Measurements from ENCODE around the gene IRX6.

Gene IRX6

DNA sequence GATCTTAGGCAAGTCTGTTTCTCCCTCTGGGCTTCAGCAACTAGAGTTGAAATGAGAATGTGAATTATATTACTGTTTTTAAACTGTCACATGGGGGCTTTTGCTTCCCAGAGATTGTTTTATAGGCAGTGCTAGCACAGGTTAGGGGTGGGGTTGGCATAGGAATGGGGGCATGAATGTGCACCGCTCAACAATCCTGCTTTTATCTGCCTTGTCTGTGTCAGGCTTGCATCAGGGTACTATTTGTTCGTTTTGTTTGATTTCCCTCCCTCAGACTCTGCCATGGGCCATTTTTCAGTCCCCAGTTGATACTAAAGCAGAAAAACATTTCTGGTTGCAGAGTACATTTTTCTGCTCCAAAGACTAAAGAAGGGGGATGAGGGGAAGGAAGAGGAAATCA lies 34.6 kb upstream of the IRX6 start:
- Histone ChIP-seq H3K27me3 (replicated peaks; ENCODE audit: control insufficient read depth, insufficient read depth, low read length) (peaks cover 2% of the 10 kb centered on the region), H3K4me1 (ENCODE audit: control insufficient read depth, insufficient read depth, low read length) (peaks cover 8% of the 10 kb centered on the region), H3K36me3 (ENCODE audit: control insufficient read depth, insufficient read depth, low read length, severe bottlenecking) (no peaks in the 10 kb centered on the region), H3K9ac (ENCODE audit: low read length) (no peak overlapping the region), H3K4me3 (ENCODE audit: low read length) (no peak overlapping the region), H3K9me3 (ENCODE audit: control insufficient read depth, low read length) (peaks cover 12% of the 10 kb centered on the region)
- DNase-seq (ENCODE audit: low read depth), result no peak

DNA sequence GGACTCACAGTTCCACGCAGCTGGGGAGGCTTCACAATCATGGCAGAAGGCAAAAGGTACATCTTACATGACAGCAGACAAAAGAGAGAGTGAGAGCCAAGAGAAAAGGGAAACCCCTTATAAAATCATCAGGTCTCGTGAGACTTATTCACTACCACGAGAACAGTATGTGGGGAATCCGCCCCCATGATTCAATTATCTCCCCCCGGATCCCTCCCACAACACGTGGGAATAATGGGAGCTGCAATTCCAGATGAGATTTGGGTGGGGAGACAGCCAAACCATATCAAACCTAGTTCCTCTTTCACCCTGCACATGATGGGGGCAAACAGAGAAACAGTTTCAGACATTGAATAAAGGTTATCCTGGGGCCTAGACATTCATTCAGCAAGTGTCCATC lies 32.2 kb upstream of the IRX6 start:
- Histone ChIP-seq H3K4me3 (ENCODE audit: low read length) (no peak overlapping the region), H3K4me1 (ENCODE audit: control insufficient read depth, insufficient read depth, low read length) (peaks cover 12% of the 10 kb centered on the region), H3K27me3 (replicated peaks; ENCODE audit: control insufficient read depth, insufficient read depth, low read length) (peaks cover 2% of the 10 kb centered on the region), H3K9me3 (ENCODE audit: control insufficient read depth, low read length) (peaks cover 12% of the 10 kb centered on the region), H3K9ac (ENCODE audit: low read length) (no peak overlapping the region), H3K36me3 (ENCODE audit: control insufficient read depth, insufficient read depth, low read length, severe bottlenecking) (no peaks in the 10 kb centered on the region)
- no peak for DNase-seq (ENCODE audit: low read depth)

DNA sequence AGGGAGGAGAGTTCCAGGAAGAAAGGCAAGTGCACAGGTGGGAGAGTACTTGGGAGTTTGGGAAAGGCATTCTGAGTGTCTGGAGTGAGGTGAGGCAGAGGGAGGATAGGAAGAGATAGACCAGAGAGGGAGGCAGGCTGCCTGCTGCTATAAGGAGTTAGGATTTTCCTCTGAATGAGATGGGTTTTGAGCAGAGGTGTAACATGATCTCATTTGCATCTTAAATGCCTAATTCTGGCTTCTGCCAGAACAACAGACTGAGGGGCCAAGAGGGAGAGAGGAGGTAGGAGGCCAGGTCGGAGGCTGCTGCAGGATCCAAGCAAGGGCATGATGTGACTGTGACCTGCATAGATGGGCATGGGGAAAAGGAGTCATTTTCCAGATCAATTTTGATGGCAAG lies 31.5 kb upstream of the IRX6 start:
- H3K9me3 ChIP-seq (ENCODE audit: control insufficient read depth, low read length), result peaks cover 17% of the 10 kb centered on the region
- peaks cover 12% of the 10 kb centered on the region for H3K4me1 ChIP-seq (ENCODE audit: control insufficient read depth, insufficient read depth, low read length)
- no peaks in the 10 kb centered on the region for H3K36me3 ChIP-seq (ENCODE audit: control insufficient read depth, insufficient read depth, low read length, severe bottlenecking)
- peaks cover 2% of the 10 kb centered on the region for H3K27me3 ChIP-seq (replicated peaks; ENCODE audit: control insufficient read depth, insufficient read depth, low read length)
- no peak for DNase-seq (ENCODE audit: low read depth)
- H3K9ac ChIP-seq (ENCODE audit: low read length), result no peak overlapping the region
- H3K4me3 ChIP-seq (ENCODE audit: low read length), result no peak overlapping the region

DNA sequence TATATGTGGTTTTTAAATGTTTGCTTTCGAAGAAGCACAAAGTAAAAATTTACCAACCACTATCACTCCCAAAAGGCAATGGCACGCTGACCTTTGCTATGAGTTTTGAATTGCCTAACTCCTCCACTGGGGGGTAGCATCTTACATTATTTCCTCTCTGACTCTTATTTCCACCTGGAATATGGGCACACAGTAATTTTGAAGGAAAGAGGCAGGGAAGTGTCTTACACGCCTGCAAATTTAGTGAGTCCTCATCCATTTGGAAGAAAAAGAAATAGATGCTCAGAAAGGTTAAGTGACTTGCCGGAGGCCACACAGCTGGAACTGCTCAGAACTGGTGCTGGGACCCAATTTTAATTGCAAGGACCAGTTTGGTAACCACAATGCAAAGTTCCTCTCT lies 29.9 kb upstream of the IRX6 start:
- Histone ChIP-seq H3K27me3 (replicated peaks; ENCODE audit: control insufficient read depth, insufficient read depth, low read length) (peaks cover 2% of the 10 kb centered on the region), H3K9ac (ENCODE audit: low read length) (no peak overlapping the region), H3K4me3 (ENCODE audit: low read length) (no peak overlapping the region), H3K9me3 (ENCODE audit: control insufficient read depth, low read length) (peaks cover 5% of the 10 kb centered on the region), H3K4me1 (ENCODE audit: control insufficient read depth, insufficient read depth, low read length) (peaks cover 12% of the 10 kb centered on the region), H3K36me3 (ENCODE audit: control insufficient read depth, insufficient read depth, low read length, severe bottlenecking) (no peaks in the 10 kb centered on the region)
- no peak for DNase-seq (ENCODE audit: low read depth)

DNA sequence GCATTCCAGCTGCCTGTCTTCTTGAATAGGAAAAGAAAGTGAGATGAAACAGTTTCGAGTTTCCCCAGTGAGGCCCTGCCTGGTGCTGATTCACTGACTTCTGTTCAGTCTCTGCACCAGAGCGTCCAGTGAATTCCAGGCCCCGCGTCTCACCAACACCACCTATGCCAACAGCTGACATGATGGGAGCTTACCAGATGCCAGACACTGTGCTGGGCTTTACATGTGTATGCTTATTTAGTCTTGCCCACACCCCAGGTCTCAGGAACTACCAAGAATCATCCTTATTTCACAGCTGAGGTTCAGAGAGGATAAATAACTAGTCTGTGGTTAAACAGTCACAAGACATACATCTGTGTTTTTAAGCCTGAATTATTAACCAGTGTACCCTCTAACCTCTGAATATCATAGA lies 29.1 kb upstream of the IRX6 start:
- peaks cover 2% of the 10 kb centered on the region for H3K27me3 ChIP-seq (replicated peaks; ENCODE audit: control insufficient read depth, insufficient read depth, low read length)
- H3K4me1 ChIP-seq (ENCODE audit: control insufficient read depth, insufficient read depth, low read length), result peaks cover 12% of the 10 kb centered on the region
- peaks cover 5% of the 10 kb centered on the region for H3K9me3 ChIP-seq (ENCODE audit: control insufficient read depth, low read length)
- no peak overlapping the region for H3K4me3 ChIP-seq (ENCODE audit: low read length)
- no peaks in the 10 kb centered on the region for H3K36me3 ChIP-seq (ENCODE audit: control insufficient read depth, insufficient read depth, low read length, severe bottlenecking)
- DNase-seq (ENCODE audit: low read depth), result peak; percentile 8
- no peak overlapping the region for H3K9ac ChIP-seq (ENCODE audit: low read length)

DNA sequence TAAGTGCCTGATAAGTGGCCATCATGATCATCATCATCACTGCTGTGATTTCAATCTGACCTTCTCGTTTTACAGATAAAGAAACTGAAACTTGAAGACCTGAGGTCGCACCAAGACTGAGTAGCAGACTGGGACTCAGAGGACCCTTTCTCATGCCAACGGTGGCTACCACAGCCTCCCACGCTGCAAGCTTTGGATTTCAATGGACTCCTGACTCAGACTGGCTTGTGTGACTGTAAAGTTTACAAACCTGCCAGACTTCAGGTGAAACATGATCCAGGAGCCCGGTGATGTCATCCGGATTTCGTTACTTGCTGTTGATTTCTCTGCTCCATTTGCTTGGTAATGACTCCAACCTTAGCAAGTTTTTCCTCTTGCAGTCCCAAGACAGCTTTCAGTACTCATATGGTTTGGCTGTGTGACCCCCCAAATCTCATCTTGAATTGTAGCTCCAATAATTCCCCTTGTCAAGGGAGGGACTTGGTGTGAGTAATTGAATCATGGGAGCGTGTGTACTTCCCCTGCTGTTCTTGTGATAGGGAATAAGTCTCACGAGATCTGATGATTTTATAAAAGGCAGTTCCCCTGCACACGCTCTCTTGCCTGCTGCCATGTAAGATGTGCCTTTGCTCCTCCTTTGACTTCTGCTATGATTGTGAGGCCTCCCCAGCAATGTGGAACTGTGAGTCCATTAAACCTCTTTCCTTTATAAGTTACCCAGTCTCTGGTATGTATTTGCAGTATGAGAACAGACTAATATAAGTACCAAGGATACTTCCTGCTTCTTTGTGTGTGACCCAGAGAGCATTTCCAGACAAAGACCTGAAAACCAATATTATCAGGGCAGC lies 26.7 kb upstream of the IRX6 start:
- Histone ChIP-seq H3K36me3 (ENCODE audit: control insufficient read depth, insufficient read depth, low read length, severe bottlenecking) (no peaks in the 10 kb centered on the region), H3K27me3 (replicated peaks; ENCODE audit: control insufficient read depth, insufficient read depth, low read length) (peaks cover 19% of the 10 kb centered on the region), H3K9ac (ENCODE audit: low read length) (no peak overlapping the region), H3K9me3 (ENCODE audit: control insufficient read depth, low read length) (peaks cover 5% of the 10 kb centered on the region), H3K4me1 (ENCODE audit: control insufficient read depth, insufficient read depth, low read length) (peaks cover 12% of the 10 kb centered on the region), H3K4me3 (ENCODE audit: low read length) (no peak overlapping the region)
- DNase-seq (ENCODE audit: low read depth), result no peak

DNA sequence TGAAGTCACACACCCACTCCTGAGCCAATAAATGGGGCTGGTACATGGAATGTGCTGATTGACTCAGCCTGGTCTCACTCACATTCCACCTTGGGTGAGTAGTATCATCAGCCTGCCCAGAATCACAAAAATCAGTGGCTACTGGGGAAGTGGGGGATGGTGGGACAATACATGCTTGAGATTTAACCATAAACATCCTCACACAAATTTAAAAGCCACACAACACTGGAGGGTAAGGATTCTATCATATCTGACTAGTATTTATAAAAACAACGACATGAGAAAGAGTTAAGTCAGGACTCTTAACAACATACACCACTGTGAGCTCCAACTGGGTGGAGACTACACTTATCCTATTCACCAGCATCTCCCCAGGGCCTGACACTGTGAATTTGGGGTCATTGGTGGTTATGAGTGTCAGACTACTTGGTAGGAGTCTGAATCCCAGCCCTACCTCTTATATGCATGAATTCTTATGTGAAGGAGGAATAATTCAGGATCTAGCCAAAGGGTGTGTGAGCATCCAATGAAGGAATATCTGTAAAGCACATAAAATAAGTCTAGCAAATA lies 26.0 kb upstream of the IRX6 start:
- DNase-seq (ENCODE audit: low read depth), result no peak

DNA sequence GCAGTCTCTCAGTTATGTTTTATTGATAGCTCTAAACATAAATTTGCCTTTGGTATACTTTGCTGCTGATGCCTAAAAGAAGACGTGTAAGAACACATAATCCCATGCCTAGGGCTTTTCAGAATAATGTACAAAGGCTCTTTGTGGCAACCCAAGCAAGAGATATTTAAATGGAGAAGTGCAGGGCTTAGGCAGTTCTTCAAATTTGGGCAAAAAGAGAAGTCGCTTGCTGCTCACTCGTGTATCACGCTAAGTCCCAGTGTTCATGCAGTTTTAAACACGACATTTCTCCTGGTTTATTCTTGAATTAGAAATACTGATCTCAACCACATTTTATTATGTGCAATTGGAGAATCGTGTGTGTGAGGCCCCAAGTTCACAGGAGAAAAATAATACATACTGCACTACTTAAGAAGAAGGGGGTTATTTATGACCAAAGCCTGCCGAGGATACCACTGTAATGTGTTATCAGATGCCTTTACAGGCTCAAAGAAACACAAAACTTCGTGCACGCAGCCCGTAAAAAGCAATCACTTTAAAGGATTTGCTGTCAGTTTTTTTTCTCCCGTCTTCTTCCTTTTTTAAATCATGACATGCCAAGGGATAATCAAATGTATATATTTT lies 22.5 kb upstream of the IRX6 start:
- no peak overlapping the region for H3K4me3 ChIP-seq (ENCODE audit: low read length)
- no peak for DNase-seq (ENCODE audit: low read depth)
- no peaks in the 10 kb centered on the region for H3K4me1 ChIP-seq (ENCODE audit: control insufficient read depth, insufficient read depth, low read length)
- peaks cover 10% of the 10 kb centered on the region for H3K9me3 ChIP-seq (ENCODE audit: control insufficient read depth, low read length)
- peaks cover 47% of the 10 kb centered on the region for H3K27me3 ChIP-seq (replicated peaks; ENCODE audit: control insufficient read depth, insufficient read depth, low read length)
- H3K9ac ChIP-seq (ENCODE audit: low read length), result no peak overlapping the region
- no peaks in the 10 kb centered on the region for H3K36me3 ChIP-seq (ENCODE audit: control insufficient read depth, insufficient read depth, low read length, severe bottlenecking)

More for the DNA sequence above, 26.0 kb upstream of the IRX6 start:
- Histone ChIP-seq H3K9me3 (ENCODE audit: control insufficient read depth, low read length) (peaks cover 5% of the 10 kb centered on the region), H3K4me1 (ENCODE audit: control insufficient read depth, insufficient read depth, low read length) (peaks cover 12% of the 10 kb centered on the region), H3K36me3 (ENCODE audit: control insufficient read depth, insufficient read depth, low read length, severe bottlenecking) (no peaks in the 10 kb centered on the region), H3K4me3 (ENCODE audit: low read length) (no peak overlapping the region), H3K27me3 (replicated peaks; ENCODE audit: control insufficient read depth, insufficient read depth, low read length) (peaks cover 25% of the 10 kb centered on the region), H3K9ac (ENCODE audit: low read length) (no peak overlapping the region)

DNA sequence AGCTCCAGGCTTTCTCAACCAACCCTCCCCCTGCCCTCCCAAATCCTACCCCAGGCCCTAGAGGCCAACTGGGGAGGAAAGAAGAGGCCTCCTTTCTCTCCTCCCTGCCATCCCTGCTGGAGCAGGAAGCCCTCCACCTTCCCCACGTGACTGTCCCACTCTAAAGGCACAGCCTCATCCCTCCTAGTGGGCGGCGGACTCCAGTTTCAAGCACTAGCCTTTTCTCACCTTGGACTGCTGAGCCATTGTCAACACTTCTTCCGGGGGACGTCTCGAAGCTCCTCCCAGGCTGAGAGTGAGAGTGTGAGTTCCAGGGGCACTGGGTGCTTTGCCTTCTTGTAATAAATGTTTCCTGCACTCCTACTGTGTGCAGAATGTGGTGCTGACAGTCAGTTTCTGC lies 21.4 kb upstream of the IRX6 start:
- no peak for DNase-seq (ENCODE audit: low read depth)
- H3K36me3 ChIP-seq (ENCODE audit: control insufficient read depth, insufficient read depth, low read length, severe bottlenecking), result no peaks in the 10 kb centered on the region
- H3K9ac ChIP-seq (ENCODE audit: low read length), result no peak overlapping the region
- H3K27me3 ChIP-seq (replicated peaks; ENCODE audit: control insufficient read depth, insufficient read depth, low read length), result peaks cover 47% of the 10 kb centered on the region
- peaks cover 5% of the 10 kb centered on the region for H3K9me3 ChIP-seq (ENCODE audit: control insufficient read depth, low read length)
- H3K4me1 ChIP-seq (ENCODE audit: control insufficient read depth, insufficient read depth, low read length), result no peaks in the 10 kb centered on the region
- H3K4me3 ChIP-seq (ENCODE audit: low read length), result no peak overlapping the region

DNA sequence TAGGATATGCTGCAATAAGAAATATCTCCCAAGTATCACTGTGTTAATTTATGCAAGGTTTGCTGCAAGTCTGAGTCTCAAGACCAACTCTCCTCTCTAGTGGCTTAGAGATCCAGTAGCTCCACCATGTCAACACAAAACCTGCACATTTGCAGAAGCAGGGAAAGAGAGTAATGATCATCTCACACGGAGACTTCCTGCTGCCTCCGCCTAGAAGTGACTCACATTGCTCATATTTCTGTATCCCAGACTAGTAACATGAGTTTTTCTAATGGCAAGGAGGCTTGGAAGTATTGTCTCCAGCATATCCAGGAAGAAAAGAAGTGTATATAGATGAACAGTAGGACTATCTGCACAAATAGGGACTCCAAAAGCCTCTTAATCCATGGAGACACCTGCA lies 15.0 kb upstream of the IRX6 start:
- no peaks in the 10 kb centered on the region for H3K4me1 ChIP-seq (ENCODE audit: control insufficient read depth, insufficient read depth, low read length)
- no peak overlapping the region for H3K4me3 ChIP-seq (ENCODE audit: low read length)
- no peaks in the 10 kb centered on the region for H3K36me3 ChIP-seq (ENCODE audit: control insufficient read depth, insufficient read depth, low read length, severe bottlenecking)
- H3K9ac ChIP-seq (ENCODE audit: low read length), result no peak overlapping the region
- H3K9me3 ChIP-seq (ENCODE audit: control insufficient read depth, low read length), result peaks cover 5% of the 10 kb centered on the region
- peaks cover 29% of the 10 kb centered on the region for H3K27me3 ChIP-seq (replicated peaks; ENCODE audit: control insufficient read depth, insufficient read depth, low read length)
- DNase-seq (ENCODE audit: low read depth), result no peak

DNA sequence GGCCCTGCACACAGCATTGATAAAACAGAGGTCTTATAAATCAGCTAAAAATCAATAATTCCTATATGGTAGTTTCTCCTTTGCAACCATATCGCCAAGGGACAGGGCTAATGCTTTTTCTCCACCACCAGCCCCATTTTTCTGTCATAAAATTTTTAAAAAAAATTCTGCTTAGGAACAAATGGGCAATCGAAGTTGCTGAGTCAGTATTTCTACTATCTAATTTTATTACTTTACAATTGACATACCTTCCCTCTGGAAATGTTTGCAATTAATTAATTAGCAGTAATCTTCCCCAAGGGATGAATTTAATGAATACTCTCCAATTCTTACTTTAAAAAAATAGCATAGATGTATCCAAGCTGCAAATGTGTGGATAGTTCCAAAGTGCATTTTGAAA lies 1.7 kb upstream of the IRX6 start:
- Histone ChIP-seq H3K27me3 (replicated peaks; ENCODE audit: control insufficient read depth, insufficient read depth, low read length) (peaks cover 50% of the 10 kb centered on the region), H3K4me3 (ENCODE audit: low read length) (no peak overlapping the region), H3K4me1 (ENCODE audit: control insufficient read depth, insufficient read depth, low read length) (peaks cover 4% of the 10 kb centered on the region), H3K9ac (ENCODE audit: low read length) (no peak overlapping the region), H3K36me3 (ENCODE audit: control insufficient read depth, insufficient read depth, low read length, severe bottlenecking) (no peaks in the 10 kb centered on the region), H3K9me3 (ENCODE audit: control insufficient read depth, low read length) (no peaks in the 10 kb centered on the region)
- DNase-seq (ENCODE audit: low read depth), result no peak
